ENCODE data around the gene STX11. TPM values are rescaled to one million over a fixed set of nuclear protein-coding genes. Genes with fewer than 3 reads are reported as not detected.

STX11 gene
- total and polyA plus RNA-seq, 12 donors: 0.50 to 22.2 (median 6.3) TPM

GRCh38 chr6:144186817-144187625, 36.7 kb downstream of the STX11 start:
- no peak overlapping the region for H3K27ac ChIP-seq
- intact Hi-C loops (cut with DNase I): no loop called here
- no peaks in the 10 kb centered on the region for H3K4me1 ChIP-seq (replicated peaks in 1 of 2)
- no peaks in the 10 kb centered on the region for H3K9me3 ChIP-seq (replicated peaks in 1 of 3)
- no peak overlapping the region for H3K4me3 ChIP-seq
- H3K27me3 ChIP-seq: no peaks in the 10 kb centered on the region
- TF ChIP-seq CTCF (IDR thresholded peaks at IDR 0.05) (no peak), POLR2A (IDR thresholded peaks at IDR 0.05) (no peak)
- WGBS, 4 donors: 64 to 86% (median 73%) methylated on average over 37 to 79 of the region's 79 CpGs
- no peaks in the 10 kb centered on the region for H3K36me3 ChIP-seq (replicated peaks in 1 of 2)
- DNase-seq: no peak

- intact Hi-C loops (cut with DNase I): no loop called here
- Histone ChIP-seq H3K27me3 (no peaks in the 10 kb centered on the region), H3K36me3 (replicated peaks in 1 of 2) (no peaks in the 10 kb centered on the region), H3K4me1 (replicated peaks in 1 of 2) (no peaks in the 10 kb centered on the region), H3K27ac (no peak overlapping the region), H3K4me3 (no peak overlapping the region), H3K9me3 (replicated peaks in 1 of 3) (no peaks in the 10 kb centered on the region)
- DNase-seq: no peak
- no peak for TF ChIP-seq CTCF (IDR thresholded peaks at IDR 0.05)
- no peak for TF ChIP-seq POLR2A (IDR thresholded peaks at IDR 0.05)
Observed at GRCh38 chr6:144189351-144189750, 39.0 kb downstream of the STX11 start.

- H3K27me3 ChIP-seq: no peaks in the 10 kb centered on the region
- intact Hi-C loops (cut with DNase I): no loop called here
- H3K4me1 ChIP-seq (replicated peaks in 1 of 2): no peaks in the 10 kb centered on the region
- no peaks in the 10 kb centered on the region for H3K9me3 ChIP-seq (replicated peaks in 1 of 3)
- WGBS, 4 donors: 79 to 85% (median 82%) methylated on average over 3 of the region's 3 CpGs
- no peaks in the 10 kb centered on the region for H3K36me3 ChIP-seq (replicated peaks in 1 of 2)
- H3K27ac ChIP-seq: no peak overlapping the region
- no peak for DNase-seq
- no peak for TF ChIP-seq CTCF (IDR thresholded peaks at IDR 0.05)
- TF ChIP-seq POLR2A (IDR thresholded peaks at IDR 0.05): no peak
- no peak overlapping the region for H3K4me3 ChIP-seq
Observed at GRCh38 chr6:144190080-144190479, 39.8 kb downstream of the STX11 start.

- DNase-seq: peak in 6 of 7 donors; percentile 38 to 76 (median 58)
Observed at GRCh38 chr6:144190593-144190992, 40.3 kb downstream of the STX11 start.

More at GRCh38 chr6:144190593-144190992, 40.3 kb downstream of the STX11 start:
- Histone ChIP-seq H3K27ac (no peak overlapping the region), H3K36me3 (replicated peaks in 1 of 2) (no peaks in the 10 kb centered on the region), H3K4me3 (no peak overlapping the region), H3K27me3 (no peaks in the 10 kb centered on the region), H3K4me1 (replicated peaks in 1 of 2) (no peaks in the 10 kb centered on the region), H3K9me3 (replicated peaks in 1 of 3) (no peaks in the 10 kb centered on the region)
- TF ChIP-seq POLR2A (IDR thresholded peaks at IDR 0.05): no peak
- TF ChIP-seq CTCF (IDR thresholded peaks at IDR 0.05): no peak
- intact Hi-C loops (cut with DNase I): no loop called here
- 17 to 41% (median 29%) methylated on average over 1 to 2 of the region's 2 CpGs for WGBS, 4 donors

All from adrenal gland (tissue), 12 donors.